Liver (tissue), 9 donors: ENCODE measurements around the gene GLIPR2. TPM values are rescaled to one million over a fixed set of nuclear protein-coding genes. Genes with fewer than 3 reads are reported as not detected.

ENCODE experiments used
- DNase-seq: peaks from one replicate; pipeline ENCODE4 v3.0.0-alpha.2; 2017; ENCODE audit warnings: low spot score
- H3K27ac ChIP-seq, 2 donors: one replicate each; pipeline ENCODE4 v1.7.0; 2013; ENCODE audit warnings: inconsistent platforms in 2 of 2, low read length in 2 of 2, control low read depth in 1 of 2, low read depth in 1 of 2, mild to moderate bottlenecking in 1 of 2
- H3K27me3 ChIP-seq, 4 donors: one replicate each; pipeline versions ENCODE4 v1.6.1 to v1.7.0; 2013; ENCODE audit warnings: low read length in 3 of 4, inconsistent platforms in 1 of 4, mild to moderate bottlenecking in 1 of 4, moderate library complexity in 1 of 4; ENCODE audit not compliant: control insufficient read depth in 4 of 4, insufficient read depth in 4 of 4
- H3K36me3 ChIP-seq, 4 donors: one replicate each; pipeline versions ENCODE4 v1.6.1 to v1.7.0; 2013; ENCODE audit warnings: low read length in 3 of 4, mild to moderate bottlenecking in 3 of 4, low read depth in 1 of 4, moderate library complexity in 1 of 4; ENCODE audit not compliant: control insufficient read depth in 4 of 4, insufficient read depth in 3 of 4
- H3K4me1 ChIP-seq, 4 donors: one replicate each; pipeline versions ENCODE4 v1.6.1 to v1.7.0; 2013; ENCODE audit warnings: low read length in 3 of 4, mild to moderate bottlenecking in 3 of 4, moderate library complexity in 1 of 4; ENCODE audit not compliant: control insufficient read depth in 4 of 4, insufficient read depth in 4 of 4
- H3K4me3 ChIP-seq, 3 donors: one replicate each; pipeline versions ENCODE4 v1.6.1 to v1.7.0; 2013; ENCODE audit warnings: low read length in 3 of 3, control low read depth in 1 of 3, low read depth in 1 of 3, mild to moderate bottlenecking in 1 of 3
- H3K9ac ChIP-seq, 2 donors: one replicate each; pipeline ENCODE4 v1.7.0; 2013; ENCODE audit warnings: low read length in 2 of 2, mild to moderate bottlenecking in 2 of 2, moderate library complexity in 2 of 2, control low read depth in 1 of 2, low read depth in 1 of 2
- H3K9me3 ChIP-seq, 4 donors: one replicate each; pipeline versions ENCODE4 v1.6.1 to v1.7.0; 2013; ENCODE audit warnings: low read length in 3 of 4; ENCODE audit not compliant: control insufficient read depth in 4 of 4
- ATF3 ChIP-seq: IDR thresholded peaks from 2 replicates; pipeline ENCODE4 v1.6.1; 2016; ENCODE audit warnings: antibody characterized with exemption
- CTCF ChIP-seq: fragments of 150-350 bp; IDR thresholded peaks from 2 replicates; pipeline ENCODE4 v1.5.1; 2017; ENCODE audit warnings: improper control_type of control experiment, low read depth, low read length; ENCODE audit not compliant: missing input control
- FOXA1 ChIP-seq: IDR thresholded peaks from 2 replicates; pipeline ENCODE4 v1.6.1; 2016; ENCODE audit warnings: antibody characterized with exemption
- FOXA2 ChIP-seq: IDR thresholded peaks from 2 replicates; pipeline ENCODE4 v1.6.1; 2016; ENCODE audit warnings: antibody characterized with exemption
- GABPA ChIP-seq, 2 donors: IDR thresholded peaks in 1 of 2; conservative IDR thresholded peaks in 1 of 2; 2 replicates each; pipeline ENCODE4 v1.6.1; 2016; ENCODE audit warnings: antibody characterized with exemption in 2 of 2, mild to moderate bottlenecking in 1 of 2, moderate library complexity in 1 of 2
- HNF4A ChIP-seq, 2 donors: conservative IDR thresholded peaks; 2 replicates each; pipeline ENCODE4 v1.6.1; 2016; ENCODE audit warnings: antibody characterized with exemption in 2 of 2, mild to moderate bottlenecking in 2 of 2
- HNF4G ChIP-seq: IDR thresholded peaks from 2 replicates; pipeline ENCODE4 v1.6.1; 2016; ENCODE audit warnings: antibody characterized with exemption
- NR2F2 ChIP-seq: IDR thresholded peaks from 2 replicates; pipeline ENCODE4 v1.6.1; 2016; ENCODE audit warnings: antibody characterized with exemption
- REST ChIP-seq: IDR thresholded peaks from 2 replicates; pipeline ENCODE4 v1.6.1; 2016; ENCODE audit warnings: antibody characterized with exemption, mild to moderate bottlenecking
- SP1 ChIP-seq: IDR thresholded peaks from 2 replicates; pipeline ENCODE4 v1.6.1; 2018; ENCODE audit warnings: antibody characterized with exemption, mild to moderate bottlenecking
- TAF1 ChIP-seq: conservative IDR thresholded peaks from 2 replicates; pipeline ENCODE4 v1.6.1; 2016; ENCODE audit warnings: antibody characterized with exemption, mild to moderate bottlenecking
- YY1 ChIP-seq: IDR thresholded peaks from 2 replicates; pipeline ENCODE4 v1.6.1; 2016; ENCODE audit warnings: antibody characterized with exemption, mild to moderate bottlenecking
- ZBTB33 ChIP-seq: IDR thresholded peaks from 2 replicates; pipeline ENCODE4 v1.6.1; 2016; ENCODE audit warnings: antibody characterized with exemption
- WGBS: extraction: QIAGEN DNeasy Blood & Tissue Kit; methylation state at CpG from one replicate; pipeline ENCODE4 v1.1.7; 2013; 5-methylcytosine and 5-hydroxymethylcytosine counted together
- polyA plus RNA-seq, 2 donors: library from polyadenylated mRNA; stranded (reverse) in 1 of 2; unstranded in 1 of 2; fragments of 200-250 nt in 1 of 2; fragments of >200 nt in 1 of 2; fragmentation: Nextera tagmentation in 1 of 2; extraction: Ambion mirVana in 1 of 2; gene quantifications; one replicate each; pipeline versions ENCODE4 v1.2.1 to v1.2.3, GENCODE V29; 2013 to 2015
- total RNA-seq, 2 donors: library from RNA; depleted of rRNA; stranded (reverse); fragments of >200 nt; gene quantifications; one replicate each; pipeline ENCODE4 v1.2.3, GENCODE V29; 2014
- donor health status: healthy.
- donor health status: healthy.
- donor health status: healthy.
- donor health status: healthy.
- donor health status: healthy.

GLIPR2 gene
- total and polyA plus RNA-seq, 4 donors, result 1.7 to 17.6 (median 2.9) TPM

- TF ChIP-seq YY1 (no peak), REST (no peak), ATF3 (no peak), GABPA (IDR thresholded peaks at IDR 0.05 in 1 of 2, conservative IDR thresholded peaks at IDR 0.05 in 1 of 2) (no peak)
- H3K27me3 ChIP-seq, result no peaks in the 10 kb centered on the region
- H3K4me3 ChIP-seq, result peak overlapping the region; percentile 88 to 93 (median 91)
- peak overlapping the region; percentile 93 to 96 for H3K27ac ChIP-seq
- DNase-seq, result peak; percentile 45
- peak overlapping the region; percentile 66 to 89 for H3K9ac ChIP-seq
- peaks cover 0 to 33% (median 19%) of the 10 kb centered on the region in 4 donors for H3K4me1 ChIP-seq
- no peaks in the 10 kb centered on the region for H3K9me3 ChIP-seq
- no peaks in the 10 kb centered on the region for H3K36me3 ChIP-seq
- under 1% methylated on average over 18 of the region's 18 CpGs for whole genome bisulfite sequencing
Observed at GRCh38 chr9:36191290-36191645, 54.7 kb downstream of the GLIPR2 start.

- no peak for DNase-seq
- H3K36me3 ChIP-seq, result no peaks in the 10 kb centered on the region
Observed at GRCh38 chr9:36191686-36192085, 55.2 kb downstream of the GLIPR2 start.

GRCh38 chr9:36192196-36192595 is 55.7 kb downstream of the GLIPR2 start:
- H3K4me1 ChIP-seq, result peaks cover 0 to 33% (median 19%) of the 10 kb centered on the region in 4 donors
- H3K27ac ChIP-seq, result no peak overlapping the region
- WGBS, result 78% methylated on average over 4 of the region's 4 CpGs
- TF ChIP-seq REST (no peak), NR2F2 (no peak), TAF1 (no peak), CTCF (no peak), SP1 (no peak), HNF4G (no peak), YY1 (no peak)

More at GRCh38 chr9:36191686-36192085, 55.2 kb downstream of the GLIPR2 start:
- no peak for TF ChIP-seq ZBTB33
- no peak for TF ChIP-seq HNF4A (conservative IDR thresholded peaks at IDR 0.05)
- no peak for TF ChIP-seq FOXA2
- TF ChIP-seq FOXA1, result no peak
- TF ChIP-seq TAF1, result no peak
- no peaks in the 10 kb centered on the region for H3K27me3 ChIP-seq
- peaks cover 0 to 33% (median 19%) of the 10 kb centered on the region in 4 donors for H3K4me1 ChIP-seq
- peak overlapping the region; percentile 88 to 93 (median 91) for H3K4me3 ChIP-seq
- 1% methylated on average over 7 of the region's 7 CpGs for WGBS
- H3K9ac ChIP-seq, result peak overlapping the region; percentile 66 to 89
- H3K27ac ChIP-seq, result no peak overlapping the region
- H3K9me3 ChIP-seq, result no peaks in the 10 kb centered on the region

More at GRCh38 chr9:36192196-36192595, 55.7 kb downstream of the GLIPR2 start:
- no peak for DNase-seq
- Histone ChIP-seq H3K27me3 (no peaks in the 10 kb centered on the region), H3K36me3 (peaks cover 0 to 2% (median 0%) of the 10 kb centered on the region in 4 donors), H3K9ac (peak overlapping the region in 1 of 2 donors; percentile 89), H3K9me3 (no peaks in the 10 kb centered on the region), H3K4me3 (peak overlapping the region; percentile 88 to 93 (median 91))
